Breast epithelium (tissue), 4 donors: ENCODE data around the gene SIVA1. TPM values are rescaled to one million over a fixed set of nuclear protein-coding genes. Genes with fewer than 3 reads are reported as not detected.
A peak's percentile ranks its signal among the peaks of the same experiment; 100 is the strongest.

ENCODE experiments used
- DNase-seq, 2 donors: peaks; one replicate each; pipeline ENCODE4 v3.0.0-alpha.2; 2019; ENCODE audit warnings: low spot score in 2 of 2
- H3K27ac ChIP-seq, 2 donors: fragments of 200-600 bp; sonication (generic) in 1 of 2; one replicate each; pipeline ENCODE4 v1.5.1; 2016 to 2019; ENCODE audit warnings: mild to moderate bottlenecking in 1 of 2
- H3K27me3 ChIP-seq, 2 donors: fragments of 200-600 bp; sonication (generic) in 1 of 2; one replicate each; pipeline versions ENCODE4 v1.5.1 to v1.6.0; 2017 to 2019; ENCODE audit warnings: control low read depth in 1 of 2, mild to moderate bottlenecking in 1 of 2
- H3K36me3 ChIP-seq: fragments of 200-600 bp; one replicate; pipeline ENCODE4 v1.5.1; 2019
- H3K4me1 ChIP-seq, 2 donors: fragments of 200-600 bp; sonication (generic); one replicate each; pipeline ENCODE4 v1.5.1; 2016 to 2019; ENCODE audit warnings: control low read depth in 1 of 2
- H3K4me3 ChIP-seq, 3 donors: fragments of 200-600 bp; sonication (generic); 1 replicate in 2 of 3; 2 replicates in 1 of 3; pipeline ENCODE4 v1.5.1; 2016 to 2019; ENCODE audit warnings: mild to moderate bottlenecking in 3 of 3, moderate library complexity in 2 of 3
- H3K9me3 ChIP-seq, 2 donors: fragments of 200-600 bp; sonication (generic) in 1 of 2; one replicate each; pipeline ENCODE4 v1.5.1; 2016 to 2019; ENCODE audit warnings: control low read depth in 1 of 2
- POLR2A ChIP-seq: fragments of 450-650 bp; IDR thresholded peaks from one replicate; pipeline ENCODE4 v1.6.1; 2016; ENCODE audit warnings: antibody characterized with exemption, mild to moderate bottlenecking, moderate library complexity
- POLR2AphosphoS5 ChIP-seq, 3 donors: sonication (generic); formaldehyde crosslinking; IDR thresholded peaks; one replicate each; pipeline ENCODE4 v1.6.1; 2017; ENCODE audit warnings: antibody characterized with exemption in 3 of 3
- intact Hi-C: fragments of 100-400 bp; cut with DNase I; formaldehyde crosslinking; loops from one replicate; pipeline ENCODE4 v1.15.1; 2023; ENCODE audit warnings: low total_unique reads
- total RNA-seq, 3 donors: library from RNA; depleted of rRNA; stranded (reverse); fragments of >200 nt; gene quantifications; one replicate each; pipeline ENCODE4 v1.1.0, GENCODE V29; 2016
- TF ChIP-seq, protein P1 (sequence below), 3 donors: fragments of 450-650 bp; IDR thresholded peaks; one replicate each; pipeline ENCODE4 v1.5.1; 2016 to 2017; ENCODE audit warnings: antibody characterized with exemption in 3 of 3, mild to moderate bottlenecking in 3 of 3, moderate library complexity in 3 of 3

Gene SIVA1
- total RNA-seq, 3 donors from 2014 or later: 181 to 225 (median 223) TPM

DNA sequence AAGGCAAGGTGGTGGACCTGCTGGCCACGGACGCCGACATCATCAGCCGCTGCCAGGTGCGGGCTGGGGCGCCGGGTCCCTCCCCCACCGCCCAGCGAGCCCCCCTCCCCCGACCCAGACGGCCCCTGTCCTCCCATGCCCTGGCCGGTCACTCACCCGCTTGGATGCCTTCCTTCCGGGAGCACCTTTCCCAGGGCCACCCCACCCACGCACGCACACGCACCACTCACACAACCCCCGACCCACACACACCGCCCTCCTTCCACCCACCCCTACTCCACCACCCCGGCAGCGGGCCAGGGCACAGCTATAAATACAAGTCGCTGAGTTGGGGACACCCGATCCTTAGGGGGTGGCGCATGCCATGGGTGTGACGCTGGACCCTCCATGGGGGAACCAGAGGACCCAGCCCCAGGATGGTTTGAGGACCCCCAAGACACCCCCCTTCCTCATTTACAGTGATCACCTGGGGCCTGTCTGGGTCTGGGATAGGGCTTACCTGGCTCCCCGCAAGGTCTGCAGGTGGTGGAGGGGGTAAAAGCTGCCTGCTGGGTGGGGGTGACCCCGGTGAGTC is 28.5 kb upstream of the SIVA1 start:
- no peaks in the 10 kb centered on the region for H3K9me3 ChIP-seq
- H3K4me3 ChIP-seq: peak overlapping the region; percentile 53 to 96 (median 75)
- intact Hi-C loops: no loop called here
- H3K27ac ChIP-seq: peak overlapping the region; percentile 54 to 68
- no peak for DNase-seq
- no peak for TF ChIP-seq POLR2AphosphoS5 (IDR thresholded peaks at IDR 0.05)
- no peak for TF ChIP-seq POLR2A
- TF ChIP-seq, protein P1, sequence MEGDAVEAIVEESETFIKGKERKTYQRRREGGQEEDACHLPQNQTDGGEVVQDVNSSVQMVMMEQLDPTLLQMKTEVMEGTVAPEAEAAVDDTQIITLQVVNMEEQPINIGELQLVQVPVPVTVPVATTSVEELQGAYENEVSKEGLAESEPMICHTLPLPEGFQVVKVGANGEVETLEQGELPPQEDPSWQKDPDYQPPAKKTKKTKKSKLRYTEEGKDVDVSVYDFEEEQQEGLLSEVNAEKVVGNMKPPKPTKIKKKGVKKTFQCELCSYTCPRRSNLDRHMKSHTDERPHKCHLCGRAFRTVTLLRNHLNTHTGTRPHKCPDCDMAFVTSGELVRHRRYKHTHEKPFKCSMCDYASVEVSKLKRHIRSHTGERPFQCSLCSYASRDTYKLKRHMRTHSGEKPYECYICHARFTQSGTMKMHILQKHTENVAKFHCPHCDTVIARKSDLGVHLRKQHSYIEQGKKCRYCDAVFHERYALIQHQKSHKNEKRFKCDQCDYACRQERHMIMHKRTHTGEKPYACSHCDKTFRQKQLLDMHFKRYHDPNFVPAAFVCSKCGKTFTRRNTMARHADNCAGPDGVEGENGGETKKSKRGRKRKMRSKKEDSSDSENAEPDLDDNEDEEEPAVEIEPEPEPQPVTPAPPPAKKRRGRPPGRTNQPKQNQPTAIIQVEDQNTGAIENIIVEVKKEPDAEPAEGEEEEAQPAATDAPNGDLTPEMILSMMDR (IDR thresholded peaks at IDR 0.05): no peak
- H3K4me1 ChIP-seq: peaks cover 11 to 16% of the 10 kb centered on the region in 2 donors
- no peaks in the 10 kb centered on the region for H3K27me3 ChIP-seq
- no peaks in the 10 kb centered on the region for H3K36me3 ChIP-seq

DNA sequence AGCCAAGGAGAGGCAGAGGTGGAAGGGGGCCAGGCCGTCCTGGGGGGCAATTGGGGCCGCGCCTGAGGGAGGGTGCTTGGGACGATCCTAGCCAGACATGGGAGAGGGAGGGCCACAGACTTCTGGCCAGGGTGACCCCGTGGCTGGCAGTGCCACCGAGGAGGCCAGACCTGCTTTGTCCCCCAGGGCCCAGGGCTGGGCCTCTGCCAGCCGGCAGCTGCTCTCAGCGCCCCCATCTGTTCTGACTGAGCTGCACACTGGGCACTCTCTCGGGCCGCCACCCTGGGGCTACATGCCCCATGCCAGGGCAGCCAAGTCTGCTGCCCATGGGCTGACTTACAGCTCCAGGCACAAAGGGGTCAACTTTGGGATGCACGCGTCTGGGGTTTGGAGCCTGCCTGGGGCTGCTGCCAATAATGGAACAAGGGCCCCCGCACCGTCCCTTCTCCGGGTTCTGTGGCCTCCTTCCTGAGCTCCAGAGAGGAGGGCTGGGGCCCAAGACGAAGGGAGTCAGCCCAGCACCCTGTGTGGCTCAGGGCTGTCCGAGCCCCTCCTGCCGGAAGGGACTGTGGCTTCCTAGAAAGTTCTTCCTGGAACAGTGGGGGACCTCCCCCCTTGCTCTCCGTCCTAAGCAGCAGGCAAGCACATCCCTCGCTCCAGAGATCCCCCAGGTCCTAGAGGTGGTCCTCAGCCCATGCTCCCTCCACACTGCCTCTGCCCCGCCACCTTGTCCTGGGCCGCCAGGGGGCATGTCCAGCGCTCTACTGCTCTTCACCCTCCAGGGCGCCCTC is 27.8 kb upstream of the SIVA1 start:
- DNase-seq: no peak
- H3K9me3 ChIP-seq: no peaks in the 10 kb centered on the region
- H3K27ac ChIP-seq: peak overlapping the region in 1 of 2 donors; percentile 68
- intact Hi-C loops: no loop called here
- TF ChIP-seq POLR2AphosphoS5 (IDR thresholded peaks at IDR 0.05): no peak
- no peak for TF ChIP-seq POLR2A
- TF ChIP-seq, protein P1 (IDR thresholded peaks at IDR 0.05): no peak
- no peaks in the 10 kb centered on the region for H3K36me3 ChIP-seq
- H3K4me3 ChIP-seq: peak overlapping the region; percentile 53 to 96 (median 75)
- peaks cover 11 to 16% of the 10 kb centered on the region in 2 donors for H3K4me1 ChIP-seq
- no peaks in the 10 kb centered on the region for H3K27me3 ChIP-seq

DNA sequence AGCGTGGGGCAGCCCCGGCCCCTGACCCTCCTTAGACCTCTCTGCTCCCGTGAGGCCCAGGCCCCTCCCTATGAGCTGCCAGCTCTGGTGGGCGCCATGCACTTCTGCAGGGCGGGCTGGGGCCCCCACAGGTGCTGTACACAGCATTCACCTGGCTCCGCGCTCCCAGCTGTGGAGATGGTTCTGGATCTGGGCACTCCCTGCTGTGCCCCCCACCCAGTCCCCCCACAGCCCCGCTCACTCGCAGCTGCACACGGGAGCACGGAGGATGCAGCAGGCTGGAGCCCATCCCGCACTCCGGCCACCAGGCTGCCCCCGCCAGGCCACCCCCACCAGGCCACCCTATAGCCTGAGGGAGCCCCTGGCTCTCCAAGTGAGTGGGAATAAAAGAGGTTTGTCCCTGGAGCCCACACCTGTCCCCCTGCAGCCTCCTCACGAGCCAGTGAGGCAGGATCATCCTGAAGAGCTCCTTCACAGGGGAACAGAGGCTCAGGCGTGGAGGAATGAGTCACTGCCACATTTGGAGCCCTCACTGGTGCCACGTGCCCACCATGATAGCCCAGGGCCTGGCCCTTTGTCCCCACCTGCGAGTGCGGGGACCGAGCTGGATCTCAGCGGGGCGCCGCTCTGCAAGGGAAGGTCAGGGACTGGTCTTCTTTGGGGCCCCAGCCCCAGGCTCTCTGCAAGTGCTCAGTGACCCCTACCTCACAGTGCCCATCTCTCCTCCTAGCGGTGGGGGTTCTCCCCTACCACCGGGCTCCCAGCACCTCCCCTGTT is 27.0 kb upstream of the SIVA1 start:
- no peak for DNase-seq
- TF ChIP-seq, protein P1 (IDR thresholded peaks at IDR 0.05): no peak
- TF ChIP-seq POLR2A (no peak), POLR2AphosphoS5 (IDR thresholded peaks at IDR 0.05) (no peak)
- no peak overlapping the region for H3K27ac ChIP-seq

DNA sequence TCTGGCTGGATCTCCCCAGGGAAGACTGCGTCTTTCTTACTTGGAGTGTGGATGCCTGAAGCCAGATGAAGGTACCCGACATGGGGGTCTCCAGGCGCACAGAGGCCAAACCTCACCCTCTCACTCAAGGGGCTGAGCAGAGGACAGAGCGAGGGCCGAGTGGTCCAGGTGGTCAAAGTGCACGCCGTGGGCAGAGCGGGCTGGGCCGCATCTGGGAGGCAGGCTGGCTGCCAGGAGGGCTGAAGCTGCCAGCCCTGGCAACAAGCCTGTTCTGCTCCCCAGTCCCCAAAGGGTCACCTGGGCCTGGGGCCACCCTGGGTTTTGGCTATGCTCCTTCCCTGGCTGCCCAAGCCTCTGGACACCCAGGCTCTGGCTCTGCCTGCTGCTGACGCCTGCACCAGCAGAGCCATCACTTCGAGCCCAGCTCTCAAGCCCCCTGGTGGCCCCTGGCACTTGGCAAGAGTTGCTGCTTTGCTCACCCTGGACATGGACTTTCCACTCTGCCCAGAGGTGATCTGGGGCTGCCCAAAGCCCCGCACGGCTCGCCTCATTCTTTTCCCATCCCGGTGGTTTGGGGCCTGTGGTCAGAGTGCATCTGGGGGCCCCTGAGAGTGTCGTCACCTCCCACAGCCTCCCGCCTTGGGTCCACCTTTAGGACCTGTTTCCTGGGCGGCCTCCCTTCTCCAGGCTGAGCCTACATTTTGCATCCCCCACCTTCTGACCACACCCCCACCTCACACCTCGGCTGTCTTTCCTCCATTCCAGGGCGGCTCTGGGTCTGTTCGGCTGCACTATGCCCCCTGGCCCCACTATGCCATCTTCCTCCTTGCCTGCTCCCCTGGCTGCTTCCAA is 26.1 kb upstream of the SIVA1 start:
- peaks cover 11 to 16% of the 10 kb centered on the region in 2 donors for H3K4me1 ChIP-seq
- TF ChIP-seq POLR2A (no peak), POLR2AphosphoS5 (IDR thresholded peaks at IDR 0.05) (no peak)
- TF ChIP-seq, protein P1 (IDR thresholded peaks at IDR 0.05): no peak
- no peaks in the 10 kb centered on the region for H3K9me3 ChIP-seq
- intact Hi-C loops: no loop called here
- H3K27me3 ChIP-seq: no peaks in the 10 kb centered on the region
- no peak for DNase-seq
- H3K36me3 ChIP-seq: no peaks in the 10 kb centered on the region
- no peak overlapping the region for H3K4me3 ChIP-seq
- no peak overlapping the region for H3K27ac ChIP-seq

More for the DNA sequence above, 27.0 kb upstream of the SIVA1 start:
- peaks cover 11 to 16% of the 10 kb centered on the region in 2 donors for H3K4me1 ChIP-seq
- no peaks in the 10 kb centered on the region for H3K27me3 ChIP-seq
- no peaks in the 10 kb centered on the region for H3K9me3 ChIP-seq
- peak overlapping the region in 2 of 3 donors; percentile 75 to 96 for H3K4me3 ChIP-seq
- intact Hi-C loops: no loop called here
- no peaks in the 10 kb centered on the region for H3K36me3 ChIP-seq
